Breast epithelium (tissue), 3 donors: Measurements from ENCODE around the gene VEGFD.

ENCODE experiments used
- POLR2A ChIP-seq: fragments of 450-650 bp; IDR thresholded peaks from one replicate; pipeline ENCODE4 v1.6.1; 2016; ENCODE audit warnings: antibody characterized with exemption, mild to moderate bottlenecking, moderate library complexity
- TF ChIP-seq, protein P1 (sequence below), 3 donors: fragments of 450-650 bp; IDR thresholded peaks; one replicate each; pipeline ENCODE4 v1.5.1; 2016 to 2017; ENCODE audit warnings: antibody characterized with exemption in 3 of 3, mild to moderate bottlenecking in 3 of 3, moderate library complexity in 3 of 3

DNA sequence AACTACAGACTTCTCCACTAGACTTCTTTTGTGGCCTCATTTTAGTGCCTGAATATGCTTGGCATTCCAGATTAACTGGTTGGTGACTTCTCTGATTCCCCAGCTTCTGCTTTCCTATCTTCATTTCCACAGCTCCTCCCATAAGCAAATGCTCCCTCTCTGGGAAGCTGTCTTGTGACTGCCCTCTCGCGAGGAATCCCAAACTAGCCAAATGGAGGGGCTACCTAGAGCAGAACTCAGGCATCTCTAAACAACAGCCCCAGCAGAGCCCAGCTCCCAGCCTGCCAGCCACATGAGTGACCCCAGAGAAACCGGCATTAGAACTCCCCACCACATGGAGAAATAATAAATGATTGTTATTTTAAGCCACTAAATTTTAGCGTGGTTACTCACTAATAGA is 7.6 kb upstream of the VEGFD start:
- TF ChIP-seq, protein P1, sequence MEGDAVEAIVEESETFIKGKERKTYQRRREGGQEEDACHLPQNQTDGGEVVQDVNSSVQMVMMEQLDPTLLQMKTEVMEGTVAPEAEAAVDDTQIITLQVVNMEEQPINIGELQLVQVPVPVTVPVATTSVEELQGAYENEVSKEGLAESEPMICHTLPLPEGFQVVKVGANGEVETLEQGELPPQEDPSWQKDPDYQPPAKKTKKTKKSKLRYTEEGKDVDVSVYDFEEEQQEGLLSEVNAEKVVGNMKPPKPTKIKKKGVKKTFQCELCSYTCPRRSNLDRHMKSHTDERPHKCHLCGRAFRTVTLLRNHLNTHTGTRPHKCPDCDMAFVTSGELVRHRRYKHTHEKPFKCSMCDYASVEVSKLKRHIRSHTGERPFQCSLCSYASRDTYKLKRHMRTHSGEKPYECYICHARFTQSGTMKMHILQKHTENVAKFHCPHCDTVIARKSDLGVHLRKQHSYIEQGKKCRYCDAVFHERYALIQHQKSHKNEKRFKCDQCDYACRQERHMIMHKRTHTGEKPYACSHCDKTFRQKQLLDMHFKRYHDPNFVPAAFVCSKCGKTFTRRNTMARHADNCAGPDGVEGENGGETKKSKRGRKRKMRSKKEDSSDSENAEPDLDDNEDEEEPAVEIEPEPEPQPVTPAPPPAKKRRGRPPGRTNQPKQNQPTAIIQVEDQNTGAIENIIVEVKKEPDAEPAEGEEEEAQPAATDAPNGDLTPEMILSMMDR (IDR thresholded peaks at IDR 0.05), result no peak
- no peak for TF ChIP-seq POLR2A
